Esophagus squamous epithelium (tissue), 5 donors: Measurements from ENCODE around the gene FPR1. TPM values are rescaled to one million over a fixed set of nuclear protein-coding genes. Genes with fewer than 3 reads are reported as not detected.

Source experiments
- DNase-seq: peaks from one replicate; lab custom pipeline; 2025; lab: John Stamatoyannopoulos, UW
- H3K27ac ChIP-seq, 4 donors: fragments of 200-600 bp; sonication (generic); one replicate each; pipeline ENCODE4 v1.5.1; 2016 to 2019; ENCODE audit warnings: mild to moderate bottlenecking in 1 of 4
- H3K27me3 ChIP-seq, 4 donors: fragments of 200-600 bp; sonication (generic); 1 replicate in 3 of 4; 2 replicates in 1 of 4; pipeline versions ENCODE4 v1.5.1 to v1.6.0; 2017 to 2021; ENCODE audit warnings: antibody characterized with exemption in 1 of 4
- H3K36me3 ChIP-seq, 3 donors: fragments of 200-600 bp; sonication (generic); one replicate each; pipeline ENCODE4 v1.5.1; 2016 to 2019
- H3K4me1 ChIP-seq, 3 donors: fragments of 200-600 bp; sonication (generic); one replicate each; pipeline ENCODE4 v1.5.1; 2017 to 2019
- H3K4me3 ChIP-seq, 4 donors: fragments of 200-600 bp; sonication (generic); 1 replicate in 3 of 4; 2 replicates in 1 of 4; pipeline ENCODE4 v1.5.1; 2016 to 2019; ENCODE audit warnings: mild to moderate bottlenecking in 2 of 4, moderate library complexity in 1 of 4
- H3K9me3 ChIP-seq, 3 donors: fragments of 200-600 bp; sonication (generic); one replicate each; pipeline ENCODE4 v1.5.1; 2016 to 2019
- CTCF ChIP-seq, 6 experiments: fragments of 450-650 bp in 4 of 6; fragments of 200-600 bp in 2 of 6; sonication (generic) in 2 of 6; IDR thresholded peaks; one replicate each; pipeline ENCODE4 v1.5.1; 2016 to 2019; ENCODE audit warnings: antibody characterized with exemption in 6 of 6, mild to moderate bottlenecking in 4 of 6, moderate library complexity in 4 of 6
- POLR2A ChIP-seq, 4 donors: fragments of 450-650 bp; IDR thresholded peaks; one replicate each; pipeline ENCODE4 v1.6.1; 2017; ENCODE audit warnings: antibody characterized with exemption in 4 of 4, mild to moderate bottlenecking in 4 of 4, moderate library complexity in 3 of 4
- WGBS, 2 donors: methylation state at CpG; one replicate each; pipeline ENCODE4 v1.1.5; 2018; 5-methylcytosine and 5-hydroxymethylcytosine counted together
- intact Hi-C: fragments of 100-400 bp; cut with DNase I; formaldehyde crosslinking; loops from one replicate; pipeline ENCODE4 v1.15.0; 2022
- total RNA-seq, 4 donors: library from RNA; depleted of rRNA; stranded (reverse); fragments of >200 nt; gene quantifications; one replicate each; pipeline ENCODE4 v1.1.0, GENCODE V29; 2016
- donor health status: DM: yes; HTN: yes; CAD: no.

FPR1 gene
- total RNA-seq, 4 donors from 2014 or later, result 1.7 to 6.2 (median 4.4) TPM; not detected in 1

GRCh38 chr19:51727349-51727880 is 24.3 kb downstream of the FPR1 start:
- 68 to 79% methylated on average over 5 to 7 of the region's 7 CpGs for WGBS, 2 donors
- H3K4me3 ChIP-seq, result no peak overlapping the region
- DNase-seq, result no peak

GRCh38 chr19:51726049-51726448 is 25.6 kb downstream of the FPR1 start:
- Histone ChIP-seq H3K36me3 (no peaks in the 10 kb centered on the region), H3K4me3 (no peak overlapping the region), H3K27ac (peak overlapping the region in 3 of 4 donors; percentile 13 to 47 (median 45)), H3K27me3 (peaks cover 0 to 95% (median 0%) of the 10 kb centered on the region in 4 donors), H3K4me1 (peaks cover 0 to 35% (median 11%) of the 10 kb centered on the region in 3 donors), H3K9me3 (peaks cover 0 to 11% (median 3%) of the 10 kb centered on the region in 3 donors)
- intact Hi-C loops, result no loop called here
- TF ChIP-seq CTCF (IDR thresholded peaks at IDR 0.05), result no peak
- no peak for TF ChIP-seq POLR2A (IDR thresholded peaks at IDR 0.05)
- WGBS, 2 donors, result 8 to 25% methylated on average over 1 to 2 of the region's 14 CpGs
- no peak for DNase-seq

More at GRCh38 chr19:51727349-51727880, 24.3 kb downstream of the FPR1 start:
- peak in 1 of 6 experiments; percentile 13 for TF ChIP-seq CTCF (IDR thresholded peaks at IDR 0.05)
- TF ChIP-seq POLR2A (IDR thresholded peaks at IDR 0.05), result no peak
- intact Hi-C loops, result no loop called here
- Histone ChIP-seq H3K4me1 (peaks cover 0 to 35% (median 11%) of the 10 kb centered on the region in 3 donors), H3K9me3 (peaks cover 0 to 14% (median 3%) of the 10 kb centered on the region in 3 donors), H3K27me3 (peaks cover 0 to 85% (median 0%) of the 10 kb centered on the region in 4 donors), H3K27ac (no peak overlapping the region), H3K36me3 (no peaks in the 10 kb centered on the region)

GRCh38 chr19:51724543-51724942 is 27.1 kb downstream of the FPR1 start:
- H3K4me1 ChIP-seq, result peaks cover 2 to 38% (median 11%) of the 10 kb centered on the region in 3 donors
- no peak overlapping the region for H3K4me3 ChIP-seq
- no peak for DNase-seq
- intact Hi-C loops, result no loop called here
- H3K36me3 ChIP-seq, result no peaks in the 10 kb centered on the region
- no peak overlapping the region for H3K27ac ChIP-seq
- 11 to 16% methylated on average over 4 to 8 of the region's 15 CpGs for WGBS, 2 donors
- H3K27me3 ChIP-seq, result peaks cover 0 to 100% (median 5%) of the 10 kb centered on the region in 4 donors
- TF ChIP-seq POLR2A (IDR thresholded peaks at IDR 0.05) (no peak), CTCF (IDR thresholded peaks at IDR 0.05) (no peak)
- H3K9me3 ChIP-seq, result no peaks in the 10 kb centered on the region

- H3K27me3 ChIP-seq, result peaks cover 3 to 100% (median 8%) of the 10 kb centered on the region in 4 donors
Measured at GRCh38 chr19:51722492-51722891, 29.2 kb downstream of the FPR1 start.

More at GRCh38 chr19:51722492-51722891, 29.2 kb downstream of the FPR1 start:
- Histone ChIP-seq H3K9me3 (no peaks in the 10 kb centered on the region), H3K4me3 (no peak overlapping the region), H3K36me3 (no peaks in the 10 kb centered on the region), H3K4me1 (peaks cover 6 to 44% (median 11%) of the 10 kb centered on the region in 3 donors), H3K27ac (no peak overlapping the region)
- TF ChIP-seq POLR2A (IDR thresholded peaks at IDR 0.05) (no peak), CTCF (IDR thresholded peaks at IDR 0.05) (no peak)
- WGBS, 2 donors, result 35 to 40% methylated on average over 2 of the region's 2 CpGs
- intact Hi-C loops, result no loop called here
- no peak for DNase-seq
